ENCODE results near the gene METAP1D. TPM values are rescaled to one million over a fixed set of nuclear protein-coding genes. Genes with fewer than 3 reads are reported as not detected.
A peak's percentile ranks its signal among the peaks of the same experiment; 100 is the strongest.

Gene METAP1D
- total RNA-seq, 2 experiments from 2014 or later: 5.2 to 6.0 TPM

GRCh38 chr2:172074254-172074653 is 74.5 kb downstream of the METAP1D start:
- Mint-ChIP-seq H3K27ac (no peak overlapping the region), H3K4me1 (no peaks in the 10 kb centered on the region), H3K9me3 (no peaks in the 10 kb centered on the region), H3K4me3 (no peak overlapping the region), H3K36me3 (peaks cover 9% of the 10 kb centered on the region), H3K27me3 (peaks cover 21% of the 10 kb centered on the region)
- DNase-seq: no peak

DNA sequence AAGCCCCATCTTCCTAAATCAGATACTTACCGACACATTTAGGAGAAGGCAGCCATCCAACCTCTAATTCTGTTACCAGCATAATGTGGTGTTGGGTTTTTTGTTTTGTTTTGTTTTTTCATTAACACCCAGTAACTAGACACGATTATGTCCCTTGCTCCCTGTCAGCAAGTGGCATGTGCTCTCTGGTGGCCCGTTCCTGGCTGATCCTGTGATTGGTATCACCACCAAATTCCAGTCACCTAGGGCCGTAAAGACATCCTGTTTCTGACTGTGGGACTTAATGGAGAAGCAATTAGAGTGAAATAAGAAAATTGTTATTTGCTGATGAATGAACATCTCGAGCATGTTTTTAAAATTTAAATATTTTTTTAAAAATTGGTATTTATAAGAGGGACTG is 79.7 kb downstream of the METAP1D start:
- Mint-ChIP-seq H3K36me3 (peaks cover 8% of the 10 kb centered on the region), H3K9me3 (peaks cover 5% of the 10 kb centered on the region), H3K27ac (no peak overlapping the region), H3K27me3 (peaks cover 68% of the 10 kb centered on the region), H3K4me3 (no peak overlapping the region), H3K4me1 (peaks cover 14% of the 10 kb centered on the region)
- no peak for DNase-seq

GRCh38 chr2:172079838-172080640 is 80.3 kb downstream of the METAP1D start:
- Mint-ChIP-seq H3K4me3 (no peak overlapping the region), H3K27me3 (peaks cover 74% of the 10 kb centered on the region), H3K27ac (no peak overlapping the region), H3K9me3 (peaks cover 5% of the 10 kb centered on the region), H3K4me1 (peaks cover 15% of the 10 kb centered on the region), H3K36me3 (peaks cover 8% of the 10 kb centered on the region)
- no peak for DNase-seq

- H3K27ac Mint-ChIP-seq: no peak overlapping the region
- no peak for DNase-seq
- H3K4me1 Mint-ChIP-seq: peaks cover 21% of the 10 kb centered on the region
- H3K9me3 Mint-ChIP-seq: peaks cover 5% of the 10 kb centered on the region
- H3K36me3 Mint-ChIP-seq: peaks cover 10% of the 10 kb centered on the region
- peaks cover 80% of the 10 kb centered on the region for H3K27me3 Mint-ChIP-seq
- no peak overlapping the region for H3K4me3 Mint-ChIP-seq
Observed at GRCh38 chr2:172080641-172081220, 81.0 kb downstream of the METAP1D start.

GRCh38 chr2:172081221-172082022 is 81.7 kb downstream of the METAP1D start:
- peaks cover 10% of the 10 kb centered on the region for H3K36me3 Mint-ChIP-seq
- peaks cover 81% of the 10 kb centered on the region for H3K27me3 Mint-ChIP-seq
- peaks cover 5% of the 10 kb centered on the region for H3K9me3 Mint-ChIP-seq
- no peak overlapping the region for H3K4me3 Mint-ChIP-seq
- no peak for DNase-seq
- peaks cover 26% of the 10 kb centered on the region for H3K4me1 Mint-ChIP-seq
- no peak overlapping the region for H3K27ac Mint-ChIP-seq

- no peak overlapping the region for H3K27ac Mint-ChIP-seq
- H3K27me3 Mint-ChIP-seq: peaks cover 89% of the 10 kb centered on the region
- no peak for DNase-seq
- H3K4me3 Mint-ChIP-seq: no peak overlapping the region
- peaks cover 10% of the 10 kb centered on the region for H3K36me3 Mint-ChIP-seq
- peaks cover 35% of the 10 kb centered on the region for H3K4me1 Mint-ChIP-seq
- peaks cover 5% of the 10 kb centered on the region for H3K9me3 Mint-ChIP-seq
Observed at GRCh38 chr2:172082105-172082943, 82.6 kb downstream of the METAP1D start.

DNA sequence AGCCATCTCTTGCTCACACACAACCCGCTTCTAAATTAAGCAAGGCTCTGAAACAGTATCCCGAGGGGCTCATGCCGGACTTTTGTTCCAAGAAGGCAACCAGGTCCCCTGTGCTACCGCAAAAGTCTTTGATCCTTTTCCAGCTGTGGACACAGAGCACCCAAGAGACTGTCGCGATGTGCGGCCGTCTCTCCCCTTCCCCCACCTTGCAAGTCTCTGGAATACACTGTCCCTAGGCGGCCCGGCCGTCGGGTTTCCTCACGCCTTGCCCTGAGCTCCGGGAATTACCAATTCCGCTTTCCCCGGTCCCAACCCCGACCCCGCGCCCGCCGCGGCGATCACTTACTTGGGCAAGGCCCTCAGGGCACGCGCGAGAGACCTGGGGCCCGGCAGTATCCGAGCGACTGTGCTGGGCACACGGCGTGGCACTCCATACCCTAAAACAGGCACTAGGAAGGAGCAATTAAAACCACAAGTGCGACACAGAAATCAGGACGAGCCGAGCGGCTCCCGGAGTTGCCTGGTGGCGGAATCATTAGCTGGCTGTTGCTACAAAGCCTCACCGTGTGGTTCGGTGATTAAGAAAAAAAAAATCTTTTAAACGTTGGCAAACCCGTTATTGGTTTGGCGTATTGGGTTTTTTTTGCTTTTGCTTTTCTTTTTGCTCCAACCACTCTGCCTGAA is 83.3 kb downstream of the METAP1D start:
- peaks cover 10% of the 10 kb centered on the region for H3K36me3 Mint-ChIP-seq
- peak overlapping the region; percentile 4 for H3K4me3 Mint-ChIP-seq
- no peak overlapping the region for H3K27ac Mint-ChIP-seq
- H3K4me1 Mint-ChIP-seq: peaks cover 42% of the 10 kb centered on the region
- no peak for DNase-seq
- peaks cover 97% of the 10 kb centered on the region for H3K27me3 Mint-ChIP-seq
- peaks cover 5% of the 10 kb centered on the region for H3K9me3 Mint-ChIP-seq

DNA sequence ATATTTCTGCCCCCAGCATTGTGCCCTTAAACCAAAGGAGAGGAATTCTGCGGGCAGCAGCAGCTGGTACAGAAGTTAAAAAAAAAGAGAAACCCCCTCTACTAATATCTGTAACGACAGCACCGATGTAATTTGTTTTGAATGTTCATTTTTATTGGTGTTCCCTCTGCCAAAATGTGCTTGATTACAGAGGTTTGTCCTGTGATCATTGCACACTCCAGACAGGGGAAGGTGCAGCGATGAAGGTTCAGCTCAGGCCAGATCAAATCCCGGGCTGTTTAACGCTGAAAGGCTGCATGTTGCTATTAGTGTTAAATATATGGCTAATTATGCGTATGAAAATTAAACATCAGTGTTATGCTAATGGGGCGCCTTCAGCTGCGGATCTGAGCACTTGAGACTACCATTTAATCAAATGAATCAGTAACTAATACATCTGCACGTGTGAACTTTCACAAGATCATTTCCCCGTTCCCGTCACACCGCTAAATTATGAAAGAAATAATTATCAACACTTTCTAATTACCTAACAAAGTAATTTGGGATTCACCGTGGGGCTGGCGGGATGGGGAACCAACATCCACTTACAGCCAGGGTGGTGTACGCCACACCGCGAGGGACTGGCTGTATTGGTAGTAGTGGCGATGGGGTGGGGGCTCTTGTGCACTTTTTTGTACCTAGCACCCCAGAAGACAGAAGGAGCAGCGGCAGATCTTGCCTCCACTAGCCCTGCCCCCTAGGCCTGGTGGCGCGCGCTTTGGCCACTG is 84.1 kb downstream of the METAP1D start:
- H3K27ac Mint-ChIP-seq: no peak overlapping the region
- H3K36me3 Mint-ChIP-seq: peaks cover 10% of the 10 kb centered on the region
- DNase-seq: no peak

GRCh38 chr2:172084395-172084644 is 84.6 kb downstream of the METAP1D start:
- Mint-ChIP-seq H3K4me1 (peaks cover 46% of the 10 kb centered on the region), H3K27ac (no peak overlapping the region), H3K4me3 (peak overlapping the region; percentile 74), H3K27me3 (peaks cover 100% of the 10 kb centered on the region), H3K36me3 (peaks cover 8% of the 10 kb centered on the region), H3K9me3 (peaks cover 5% of the 10 kb centered on the region)
- no peak for DNase-seq

More for the DNA sequence above, 84.1 kb downstream of the METAP1D start:
- Mint-ChIP-seq H3K4me1 (peaks cover 46% of the 10 kb centered on the region), H3K9me3 (peaks cover 5% of the 10 kb centered on the region), H3K27me3 (peaks cover 100% of the 10 kb centered on the region), H3K4me3 (peak overlapping the region; percentile 74)

GRCh38 chr2:172084645-172085459 is 85.1 kb downstream of the METAP1D start:
- Mint-ChIP-seq H3K27ac (no peak overlapping the region), H3K4me3 (peak overlapping the region; percentile 74), H3K27me3 (peaks cover 100% of the 10 kb centered on the region), H3K36me3 (peaks cover 8% of the 10 kb centered on the region), H3K9me3 (peaks cover 5% of the 10 kb centered on the region), H3K4me1 (peaks cover 46% of the 10 kb centered on the region)
- peak; percentile 66 for DNase-seq

DNA sequence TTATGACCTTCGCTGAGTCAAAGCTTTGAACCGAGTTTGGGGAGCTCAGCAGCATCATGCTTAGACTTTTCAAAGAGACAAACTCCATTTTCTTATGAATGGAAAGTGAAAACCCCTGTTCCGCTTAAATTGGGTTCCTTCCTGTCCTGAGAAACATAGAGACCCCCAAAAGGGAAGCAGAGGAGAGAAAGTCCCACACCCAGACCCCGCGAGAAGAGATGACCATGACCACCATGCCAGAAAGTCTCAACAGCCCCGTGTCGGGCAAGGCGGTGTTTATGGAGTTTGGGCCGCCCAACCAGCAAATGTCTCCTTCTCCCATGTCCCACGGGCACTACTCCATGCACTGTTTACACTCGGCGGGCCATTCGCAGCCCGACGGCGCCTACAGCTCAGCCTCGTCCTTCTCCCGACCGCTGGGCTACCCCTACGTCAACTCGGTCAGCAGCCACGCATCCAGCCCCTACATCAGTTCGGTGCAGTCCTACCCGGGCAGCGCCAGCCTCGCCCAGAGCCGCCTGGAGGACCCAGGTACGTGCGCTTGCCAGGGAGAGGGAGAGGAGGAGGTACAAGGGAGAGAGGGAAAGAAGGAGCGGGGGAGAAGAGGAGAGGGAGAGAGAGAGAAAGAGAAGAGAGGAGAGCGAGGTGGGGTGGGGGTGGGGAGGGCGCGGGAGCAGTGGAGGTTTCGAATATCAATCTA is 85.9 kb downstream of the METAP1D start, which contains the start of gene DLX1:
DLX1 (plus strand) TSS at position 48 of the 700 bp plus-strand sequence; CDS start at position 219, 171 bp downstream.
- no peak for DNase-seq
- peaks cover 50% of the 10 kb centered on the region for H3K4me1 Mint-ChIP-seq
- peaks cover 100% of the 10 kb centered on the region for H3K27me3 Mint-ChIP-seq
- peaks cover 4% of the 10 kb centered on the region for H3K36me3 Mint-ChIP-seq
- H3K4me3 Mint-ChIP-seq: peak within 1 kb of the TSS; percentile 74
- H3K9me3 Mint-ChIP-seq: peaks cover 2% of the 10 kb centered on the region
- H3K27ac Mint-ChIP-seq: no peak within 1 kb of the TSS

Measured in activated naive CD8-positive, alpha-beta T cell treated with anti-CD3 and anti-CD28 coated beads for 36 hours (primary cell).